Measurements from ENCODE around the gene SH3D21.

GRCh38 chr1:36324353-36324703 lies 18.2 kb downstream of the SH3D21 start:
- TF ChIP-seq CTCF (IDR thresholded peaks at IDR 0.05; ENCODE audit: low read depth, low read length) = no peak
- no peak for TF ChIP-seq EZH2phosphoT487 (IDR thresholded peaks at IDR 0.05; ENCODE audit: low read depth)

Measured in OCI-LY3 (cell line).